EH (cell line): ENCODE measurements around the gene NIFK.

Experiments
- DNase-seq: peaks from one replicate; pipeline ENCODE4 v3.0.0-alpha.2; 2015; ENCODE audit warnings: low read depth

The NIFK gene

DNA sequence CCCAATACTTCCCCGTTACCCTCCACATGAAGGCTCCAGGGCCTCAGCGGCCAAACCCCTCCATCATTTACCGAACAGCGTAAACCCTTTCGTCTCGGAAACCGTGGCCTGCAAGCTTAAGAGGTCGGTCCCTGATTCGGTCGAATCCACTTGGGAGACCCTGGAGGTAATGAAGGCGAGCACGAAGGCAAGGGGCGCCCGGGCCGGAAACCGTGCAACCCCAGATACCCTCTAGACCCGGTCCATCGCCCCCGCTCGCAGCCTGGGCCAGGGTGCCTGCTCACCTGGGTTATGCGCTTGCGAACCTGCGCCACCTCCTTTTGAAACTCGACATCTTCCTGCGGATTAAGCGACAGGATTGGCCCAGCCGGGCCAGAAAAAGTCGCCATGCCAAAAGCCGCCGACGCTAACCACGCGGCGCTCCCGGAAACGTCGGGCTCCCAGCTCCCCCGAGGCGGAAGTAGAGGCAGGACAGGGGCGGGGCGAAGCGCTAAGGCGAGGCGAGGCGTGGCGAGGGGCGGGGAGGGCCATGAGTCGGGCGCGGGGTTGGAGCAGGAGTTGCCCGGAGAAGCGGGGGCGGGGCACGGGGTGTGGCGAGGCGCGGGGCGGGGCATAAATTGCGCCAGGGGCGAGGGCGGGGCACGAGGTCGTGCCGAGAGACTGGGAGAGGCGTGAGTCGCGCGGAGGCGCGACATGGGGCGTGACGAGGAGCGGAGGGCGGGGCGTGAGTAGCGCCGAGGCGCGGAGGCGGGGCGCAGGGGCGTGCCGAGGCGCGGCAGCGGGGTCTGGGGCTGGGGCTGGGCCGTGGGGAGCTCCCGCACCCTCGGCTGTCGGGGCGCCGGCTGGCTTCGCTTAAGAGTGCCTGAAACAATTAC is at the start of gene NIFK:
Gene NIFK (minus strand): TSS at position 414 of the 875 bp plus-strand sequence. CDS start 25 bp downstream, at position 389.
- peak; percentile 98 for DNase-seq

GRCh38 chr2:121783180-121783579 is 46.5 kb upstream of the NIFK start:
- DNase-seq: no peak

DNA sequence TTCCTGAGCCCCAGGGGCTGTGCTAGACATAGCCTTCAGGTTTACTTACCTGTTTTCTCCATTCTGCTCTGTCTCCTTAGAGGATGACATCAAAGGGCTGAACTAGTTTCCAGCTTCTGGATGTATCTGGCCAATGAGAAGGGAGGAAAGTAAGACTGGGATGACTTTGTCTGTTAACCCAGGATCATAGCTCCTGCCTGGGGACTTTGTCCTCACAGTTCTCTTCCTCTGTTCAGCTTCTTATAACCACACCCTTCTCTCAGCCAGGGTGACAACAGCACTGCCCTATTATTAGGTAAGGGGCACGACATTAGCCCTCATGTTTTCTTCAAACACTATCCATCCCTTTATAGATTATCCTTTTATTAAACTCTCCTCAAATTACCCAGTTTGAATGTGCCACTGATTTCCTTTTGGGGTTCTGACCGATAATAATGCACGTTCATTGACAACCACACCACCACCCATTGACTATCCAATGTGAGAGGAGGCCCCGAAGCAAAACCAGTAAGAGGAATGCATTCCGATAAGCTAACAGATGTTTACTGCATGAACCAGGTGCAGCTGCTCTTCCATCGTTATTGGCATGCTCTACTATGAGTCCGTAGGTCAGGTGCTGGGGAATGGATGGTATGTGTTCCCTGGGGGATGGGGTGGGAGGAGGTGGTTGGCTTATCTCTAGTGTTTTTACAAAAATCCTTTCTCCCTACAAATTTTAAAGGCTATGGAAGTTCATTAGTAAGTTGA is 42.2 kb upstream of the NIFK start:
- no peak for DNase-seq

DNA sequence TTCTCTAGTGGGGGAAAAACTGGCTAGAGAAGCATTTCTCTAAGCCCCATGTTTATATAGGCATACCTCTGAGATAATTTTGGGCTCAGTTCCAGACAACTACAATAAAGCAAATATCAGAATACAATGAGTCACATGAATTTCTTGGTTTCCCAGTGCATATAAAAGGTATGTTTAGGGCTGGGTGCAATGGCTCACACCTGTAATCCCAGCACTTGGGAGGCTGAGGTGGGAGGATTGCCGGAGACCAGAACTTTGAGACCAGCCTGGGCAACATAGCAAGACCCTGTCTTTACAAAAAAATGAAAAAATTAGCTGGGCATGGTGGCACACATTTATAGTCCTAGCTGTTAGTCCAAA is 41.0 kb upstream of the NIFK start:
- peak; percentile 38 for DNase-seq

GRCh38 chr2:121776885-121777698 is 40.4 kb upstream of the NIFK start:
- DNase-seq: no peak

DNA sequence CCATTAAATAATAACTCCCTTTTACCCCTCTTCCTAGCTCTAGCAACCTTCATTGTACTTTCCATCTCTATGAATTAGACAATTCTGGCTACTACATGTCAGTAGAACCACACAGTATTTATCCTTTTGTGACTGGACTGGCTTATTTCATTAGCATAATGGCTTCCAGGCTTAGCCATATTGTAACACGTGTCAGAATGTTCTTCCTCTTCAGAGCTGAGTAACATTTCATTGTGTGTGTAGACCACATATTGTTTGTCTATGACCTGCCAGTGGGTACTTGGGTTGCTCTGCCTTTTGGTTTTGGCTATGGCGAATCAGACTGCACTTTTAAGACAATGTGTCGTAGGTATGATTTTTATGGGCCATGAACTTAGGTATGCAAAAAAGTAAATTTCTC is 39.7 kb upstream of the NIFK start:
- DNase-seq: no peak

- DNase-seq: no peak
Observed at GRCh38 chr2:121774235-121774634, 37.6 kb upstream of the NIFK start.

DNA sequence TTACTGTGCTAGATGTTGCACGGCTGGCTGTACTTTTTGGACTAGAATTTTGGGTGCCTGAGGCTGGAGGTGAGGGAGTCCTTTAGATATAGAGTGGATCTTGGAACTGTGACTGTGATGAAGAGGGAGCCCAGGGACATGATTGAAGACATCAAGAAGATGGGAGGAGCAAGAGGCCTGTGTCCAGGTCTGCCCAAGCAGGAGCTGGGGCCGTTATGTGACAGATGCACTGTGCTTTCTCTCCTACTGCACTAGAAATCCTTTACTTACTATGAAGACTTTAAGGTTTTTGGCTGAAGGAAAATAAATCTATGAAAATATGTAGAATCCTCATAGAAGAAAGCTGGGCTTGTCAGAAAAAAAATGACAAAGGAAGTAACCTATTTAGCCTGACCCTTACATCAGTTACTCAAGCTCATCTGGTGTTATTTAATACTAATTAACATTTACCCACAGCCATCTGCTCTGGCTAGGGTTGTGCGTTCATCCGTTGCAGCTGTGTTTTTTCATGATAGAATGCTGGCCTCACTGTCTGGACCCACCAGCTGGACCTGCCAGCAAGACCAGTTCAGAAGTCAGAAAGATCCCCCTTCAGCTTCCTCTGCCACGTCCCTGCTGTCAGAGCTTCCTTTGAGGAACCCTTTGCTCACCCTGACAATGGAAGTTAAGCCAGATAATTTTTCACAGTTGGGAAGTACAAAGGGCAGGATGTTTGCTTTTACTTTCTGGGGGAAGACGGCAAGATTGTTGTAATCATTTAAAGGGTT is 35.5 kb upstream of the NIFK start:
- peak; percentile 4 for DNase-seq

DNA sequence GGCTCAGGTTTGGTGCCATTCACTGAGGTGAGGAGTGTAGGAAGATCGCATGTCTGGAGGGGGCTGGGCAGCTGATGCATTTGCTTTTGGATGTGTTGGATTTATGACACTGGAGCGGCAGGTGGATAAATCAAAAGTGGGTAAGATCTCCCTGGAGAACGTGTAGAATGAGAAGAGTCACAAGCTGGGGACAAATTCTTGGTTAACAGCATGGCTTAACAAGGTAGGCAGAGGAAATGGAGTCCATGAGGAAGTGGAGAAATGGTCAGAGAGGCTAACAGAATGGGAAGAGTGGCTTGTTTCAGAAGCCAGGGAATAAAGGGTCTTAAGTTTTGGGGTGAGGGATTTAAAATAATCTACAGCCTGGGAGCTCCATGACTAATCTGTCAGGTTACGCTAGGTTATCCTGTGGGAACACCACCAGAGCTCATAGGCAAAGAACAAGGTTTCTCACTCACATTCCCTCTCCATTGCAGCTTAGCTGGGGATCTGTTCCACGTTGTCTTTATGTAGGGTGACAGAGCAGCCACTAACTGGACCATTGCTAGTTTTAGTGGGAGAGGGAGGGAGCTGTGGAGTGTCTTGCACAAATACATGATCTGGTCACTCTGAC is 31.6 kb upstream of the NIFK start:
- DNase-seq: no peak

GRCh38 chr2:121766624-121767023 is 29.9 kb upstream of the NIFK start:
- no peak for DNase-seq

DNA sequence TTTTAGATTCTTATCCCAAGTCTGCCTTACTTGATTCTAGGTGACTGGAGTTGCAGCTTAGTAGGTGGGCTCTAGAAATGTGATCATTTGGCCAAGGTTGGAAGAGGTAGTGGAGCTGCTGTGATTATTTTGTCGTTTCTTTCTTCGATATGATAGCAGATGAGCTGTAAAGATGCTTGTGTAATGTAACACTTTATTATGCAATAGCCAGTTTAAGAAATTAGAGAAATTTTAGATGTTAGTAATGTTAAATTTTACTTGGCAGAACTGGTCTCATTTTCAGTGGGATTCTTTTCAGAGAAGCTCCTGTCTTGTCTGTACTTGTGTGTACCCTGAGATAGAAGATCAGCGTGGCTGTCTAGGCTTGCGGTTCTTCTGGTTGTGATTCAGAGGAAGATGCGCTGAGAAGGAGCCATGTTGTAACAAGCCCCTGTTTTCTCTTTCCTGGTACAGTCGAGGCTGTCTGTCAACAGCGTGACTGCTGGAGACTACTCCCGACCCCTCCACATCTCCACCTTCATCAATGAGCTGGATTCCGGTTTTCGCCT is 28.1 kb upstream of the NIFK start:
- DNase-seq: no peak

GRCh38 chr2:121755237-121756111 is 18.8 kb upstream of the NIFK start, which contains the start of gene TSN:
TSS of gene TSN (plus strand) at chr2:121755651. CDS start at chr2:121755780, 129 bp downstream.
- DNase-seq: peak; percentile 97

DNA sequence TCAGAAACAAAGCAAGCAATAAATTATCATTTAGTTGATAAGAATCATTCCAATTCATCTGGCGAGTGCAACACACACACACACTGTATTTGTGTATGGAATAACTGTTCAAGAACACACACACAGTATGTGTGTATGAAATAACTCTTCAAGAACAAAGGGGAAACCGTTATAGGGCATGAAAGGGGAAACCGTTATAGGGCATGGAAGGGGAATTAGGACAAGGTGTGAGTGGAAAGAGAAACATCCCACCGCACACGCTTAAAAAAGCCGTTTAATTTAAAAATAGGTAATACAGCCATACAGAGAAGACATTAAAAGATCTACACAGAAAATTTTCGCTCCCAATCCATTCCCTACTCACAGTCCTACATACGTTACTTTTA is 18.2 kb upstream of the NIFK start:
- DNase-seq: no peak

DNA sequence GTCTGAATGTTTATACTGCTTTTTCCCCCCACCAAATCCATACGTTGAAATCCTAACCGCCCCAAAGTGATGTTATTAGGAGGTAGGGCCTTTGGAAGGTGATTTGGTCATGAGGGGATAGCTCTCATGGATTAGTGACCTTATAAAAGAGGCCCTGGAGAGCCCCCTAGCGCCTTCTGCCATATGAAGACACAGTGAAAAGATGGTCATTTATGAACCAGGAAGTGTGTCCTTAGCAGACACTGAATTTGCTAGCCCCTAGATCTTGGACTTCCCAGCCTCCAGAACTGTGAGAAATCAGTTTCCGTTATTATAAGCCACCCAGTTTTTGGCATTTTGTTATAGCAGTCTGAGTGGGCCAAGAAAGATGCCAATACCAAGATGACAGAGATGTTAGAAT is 11.5 kb upstream of the NIFK start:
- peak; percentile 74 for DNase-seq

DNA sequence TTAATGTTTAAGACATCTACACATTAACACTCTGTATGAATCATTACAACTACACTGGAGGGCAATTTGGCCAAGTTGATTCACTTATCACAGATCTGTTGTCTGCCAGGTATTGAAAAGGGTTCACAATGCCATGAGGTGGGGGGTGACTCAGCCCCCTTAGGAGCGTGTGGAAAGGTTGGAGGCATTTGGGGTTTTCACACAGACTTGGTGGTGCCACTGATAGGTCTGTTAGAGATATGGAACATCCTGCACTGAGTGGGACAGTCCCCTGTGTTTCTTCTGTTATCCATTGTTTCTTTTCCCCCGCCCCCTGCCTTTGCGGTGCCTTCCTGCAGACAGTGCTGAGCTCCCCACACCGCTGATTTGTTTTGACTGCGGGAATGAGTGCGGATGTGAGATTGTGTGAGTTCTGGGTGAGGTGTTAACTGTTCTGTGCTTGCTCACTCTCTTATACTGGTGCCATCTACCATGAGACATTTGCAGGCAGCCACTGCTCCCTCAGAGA is 9.4 kb upstream of the NIFK start:
- DNase-seq: no peak

GRCh38 chr2:121741450-121741849 is 4.8 kb upstream of the NIFK start:
- DNase-seq: no peak

- DNase-seq: no peak
Observed at GRCh38 chr2:121740973-121741372, 4.3 kb upstream of the NIFK start.

GRCh38 chr2:121736140-121736461 is 574 bp downstream of the NIFK start:
- peak; percentile 6 for DNase-seq

DNA sequence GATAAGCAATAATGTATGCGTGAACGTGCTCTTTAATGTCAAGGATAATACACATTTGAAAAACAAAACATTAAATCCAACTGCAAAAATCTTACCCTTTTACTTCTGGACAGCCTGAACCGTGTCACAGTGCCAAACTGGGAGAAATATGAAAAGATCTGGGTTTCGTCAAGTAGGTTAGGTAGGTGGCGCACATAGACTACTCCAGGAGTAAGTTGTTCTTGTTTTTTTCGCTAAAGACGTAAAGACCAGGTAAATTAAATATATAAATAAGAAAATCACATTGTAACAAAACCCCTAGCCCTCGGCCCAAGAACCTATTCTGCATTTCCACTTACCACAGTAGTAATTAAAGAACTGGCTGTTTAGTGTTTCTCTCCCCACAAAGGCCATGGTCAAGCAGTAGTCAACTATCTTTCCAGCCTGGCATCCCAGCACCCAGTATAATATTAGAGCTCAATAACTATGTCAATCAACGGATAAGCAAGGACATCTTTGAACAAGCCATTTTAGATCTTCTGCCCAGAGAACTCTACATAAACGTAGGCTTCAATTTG is 1.1 kb downstream of the NIFK start:
- DNase-seq: no peak
